WERI-Rb-1 (cell line): Measurements from ENCODE around the gene COLQ.

ENCODE experiments used
- DNase-seq: peaks from one replicate; pipeline ENCODE4 v3.0.0-alpha.2; 2020
- H3K27ac ChIP-seq: fragments of 250-450 bp; sonication (Bioruptor Pico); 2 replicates; pipeline ENCODE4 v1.5.1; 2020; ENCODE audit warnings: mild to moderate bottlenecking, moderate library complexity
- H3K27me3 ChIP-seq: fragments of 250-450 bp; sonication (Bioruptor Pico); 2 replicates; pipeline ENCODE4 v1.5.1; 2021; ENCODE audit warnings: mild to moderate bottlenecking, low read depth, moderate library complexity; ENCODE audit not compliant: insufficient read depth, severe bottlenecking
- H3K36me3 ChIP-seq: fragments of 250-450 bp; sonication (Bioruptor Pico); 2 replicates; pipeline ENCODE4 v1.5.1; 2020; ENCODE audit warnings: mild to moderate bottlenecking, moderate library complexity
- H3K4me3 ChIP-seq: 2 replicates; pipeline ENCODE4 v1.5.1; 2011; ENCODE audit warnings: low read depth, mild to moderate bottlenecking, control low read depth, low read length
- H3K9me3 ChIP-seq: fragments of 250-450 bp; sonication (Bioruptor Pico); 2 replicates; pipeline ENCODE4 v1.5.1; 2021; ENCODE audit warnings: mild to moderate bottlenecking, moderate library complexity; ENCODE audit not compliant: severe bottlenecking
- CTCF ChIP-seq: IDR thresholded peaks from 2 replicates; pipeline ENCODE4 v1.5.1; 2011; ENCODE audit warnings: low read depth, mild to moderate bottlenecking, control low read depth, inconsistent platforms, low read length

Gene COLQ

GRCh38 chr3:15520185-15520584 lies 1.3 kb downstream of the COLQ start:
- no peaks in the 10 kb centered on the region for H3K27me3 ChIP-seq
- H3K36me3 ChIP-seq: no peaks in the 10 kb centered on the region
- H3K9me3 ChIP-seq: no peaks in the 10 kb centered on the region
- no peak overlapping the region for H3K4me3 ChIP-seq
- DNase-seq: no peak
- TF ChIP-seq CTCF: no peak
- no peak overlapping the region for H3K27ac ChIP-seq

GRCh38 chr3:15519096-15519495 lies 2.4 kb downstream of the COLQ start:
- Histone ChIP-seq H3K27me3 (no peaks in the 10 kb centered on the region), H3K9me3 (no peaks in the 10 kb centered on the region), H3K4me3 (no peak overlapping the region), H3K36me3 (no peaks in the 10 kb centered on the region), H3K27ac (no peak overlapping the region)
- DNase-seq: no peak
- no peak for TF ChIP-seq CTCF

GRCh38 chr3:15514663-15515340 lies 6.7 kb downstream of the COLQ start:
- H3K4me3 ChIP-seq: no peak overlapping the region
- H3K27me3 ChIP-seq: no peaks in the 10 kb centered on the region
- no peak for TF ChIP-seq CTCF
- no peaks in the 10 kb centered on the region for H3K36me3 ChIP-seq
- H3K9me3 ChIP-seq: no peaks in the 10 kb centered on the region
- DNase-seq: no peak
- H3K27ac ChIP-seq: no peak overlapping the region

- Histone ChIP-seq H3K9me3 (no peaks in the 10 kb centered on the region), H3K27me3 (no peaks in the 10 kb centered on the region), H3K4me3 (no peak overlapping the region), H3K27ac (no peak overlapping the region), H3K36me3 (no peaks in the 10 kb centered on the region)
- no peak for TF ChIP-seq CTCF
- DNase-seq: no peak
Observed at GRCh38 chr3:15513810-15514662, 7.5 kb downstream of the COLQ start.

GRCh38 chr3:15513116-15513515 lies 8.4 kb downstream of the COLQ start:
- no peak for TF ChIP-seq CTCF
- H3K9me3 ChIP-seq: no peaks in the 10 kb centered on the region
- no peak for DNase-seq
- H3K36me3 ChIP-seq: no peaks in the 10 kb centered on the region
- no peaks in the 10 kb centered on the region for H3K27me3 ChIP-seq
- H3K27ac ChIP-seq: no peak overlapping the region
- no peak overlapping the region for H3K4me3 ChIP-seq
